Progenitor cell of endocrine pancreas (in vitro differentiated cells): ENCODE measurements around the gene LMAN2. TPM values are rescaled to one million over a fixed set of nuclear protein-coding genes. Genes with fewer than 3 reads are reported as not detected.
"Not testable (repeated sequence)": the region's sequence is repeated elsewhere in the genome, so short reads cannot be mapped to it uniquely, and the experiment has no call there.

Experiments
- DNase-seq: peaks from one replicate; pipeline ENCODE4 v3.0.0; 2021; ENCODE audit warnings: low spot score; ENCODE audit not compliant: unreplicated experiment
- H3K27ac Mint-ChIP-seq: 2 replicates; pipeline ENCODE4 v1.8.0; 2021; ENCODE audit warnings: mild to moderate bottlenecking, moderate library complexity, mixed read lengths
- H3K27me3 Mint-ChIP-seq: 2 replicates; pipeline ENCODE4 v1.8.0; 2021; ENCODE audit warnings: mixed read lengths
- H3K36me3 Mint-ChIP-seq: 2 replicates; pipeline ENCODE4 v1.8.0; 2022; ENCODE audit warnings: mixed read lengths; ENCODE audit not compliant: insufficient read depth
- H3K4me1 Mint-ChIP-seq: 2 replicates; pipeline ENCODE4 v1.8.0; 2021; ENCODE audit warnings: low read depth, mixed read lengths
- H3K4me3 Mint-ChIP-seq: 2 replicates; pipeline ENCODE4 v1.8.0; 2021; ENCODE audit warnings: low read depth, mild to moderate bottlenecking, moderate library complexity, mixed read lengths
- H3K9me3 Mint-ChIP-seq: 2 replicates; pipeline ENCODE4 v1.8.0; 2021; ENCODE audit warnings: low read depth, mixed read lengths
- total RNA-seq: library from RNA; stranded (reverse); gene quantifications from 2 replicates; pipeline ENCODE4 v1.2.1, GENCODE V29; 2021
- TF ChIP-seq, protein P1 (sequence below): fragments of 200-600 bp; sonication (generic); IDR thresholded peaks from one replicate; pipeline ENCODE4 v1.5.0; 2021; ENCODE audit warnings: antibody characterized with exemption, mild to moderate bottlenecking; ENCODE audit not compliant: unreplicated experiment

LMAN2 gene
- total RNA-seq, 1 donor from 2014 or later: 111 TPM

DNA sequence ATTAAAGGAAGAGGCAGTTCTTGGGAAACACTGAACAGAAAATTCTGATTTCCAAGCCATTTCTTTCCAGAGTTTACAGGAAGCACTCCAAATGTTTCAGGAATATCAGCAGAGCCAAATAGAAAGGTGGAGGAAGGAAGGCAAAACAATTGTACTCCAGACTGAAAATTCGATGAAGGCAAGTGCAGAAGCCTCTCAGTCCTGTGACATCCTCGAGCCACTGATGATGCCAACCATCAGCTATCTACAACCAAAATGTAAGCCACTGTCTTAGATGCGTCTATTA, 2.2 kb downstream of the LMAN2 start:
- DNase-seq: no peak
- H3K4me1 Mint-ChIP-seq: peaks cover 20% of the 10 kb centered on the region
- peaks cover 2% of the 10 kb centered on the region for H3K27me3 Mint-ChIP-seq
- peak overlapping the region; percentile 25 for H3K4me3 Mint-ChIP-seq
- H3K36me3 Mint-ChIP-seq: peaks cover 2% of the 10 kb centered on the region
- H3K9me3 Mint-ChIP-seq: no peaks in the 10 kb centered on the region
- no peak overlapping the region for H3K27ac Mint-ChIP-seq
- TF ChIP-seq, protein P1, sequence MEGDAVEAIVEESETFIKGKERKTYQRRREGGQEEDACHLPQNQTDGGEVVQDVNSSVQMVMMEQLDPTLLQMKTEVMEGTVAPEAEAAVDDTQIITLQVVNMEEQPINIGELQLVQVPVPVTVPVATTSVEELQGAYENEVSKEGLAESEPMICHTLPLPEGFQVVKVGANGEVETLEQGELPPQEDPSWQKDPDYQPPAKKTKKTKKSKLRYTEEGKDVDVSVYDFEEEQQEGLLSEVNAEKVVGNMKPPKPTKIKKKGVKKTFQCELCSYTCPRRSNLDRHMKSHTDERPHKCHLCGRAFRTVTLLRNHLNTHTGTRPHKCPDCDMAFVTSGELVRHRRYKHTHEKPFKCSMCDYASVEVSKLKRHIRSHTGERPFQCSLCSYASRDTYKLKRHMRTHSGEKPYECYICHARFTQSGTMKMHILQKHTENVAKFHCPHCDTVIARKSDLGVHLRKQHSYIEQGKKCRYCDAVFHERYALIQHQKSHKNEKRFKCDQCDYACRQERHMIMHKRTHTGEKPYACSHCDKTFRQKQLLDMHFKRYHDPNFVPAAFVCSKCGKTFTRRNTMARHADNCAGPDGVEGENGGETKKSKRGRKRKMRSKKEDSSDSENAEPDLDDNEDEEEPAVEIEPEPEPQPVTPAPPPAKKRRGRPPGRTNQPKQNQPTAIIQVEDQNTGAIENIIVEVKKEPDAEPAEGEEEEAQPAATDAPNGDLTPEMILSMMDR: no peak

- Mint-ChIP-seq H3K4me3 (no peak overlapping the region), H3K27me3 (no peaks in the 10 kb centered on the region), H3K36me3 (peaks cover 6% of the 10 kb centered on the region), H3K4me1 (peaks cover 20% of the 10 kb centered on the region), H3K27ac (no peak overlapping the region), H3K9me3 (no peaks in the 10 kb centered on the region)
- TF ChIP-seq, protein P1: no peak
- DNase-seq: no peak
Measured at GRCh38 chr5:177347699-177348098, 3.8 kb downstream of the LMAN2 start.

- Mint-ChIP-seq H3K4me3 (no peak overlapping the region), H3K27ac (no peak overlapping the region), H3K36me3 (peaks cover 6% of the 10 kb centered on the region), H3K4me1 (peaks cover 18% of the 10 kb centered on the region), H3K27me3 (no peaks in the 10 kb centered on the region), H3K9me3 (no peaks in the 10 kb centered on the region)
- TF ChIP-seq, protein P1: no peak
- no peak for DNase-seq
Measured at GRCh38 chr5:177346820-177347219, 4.6 kb downstream of the LMAN2 start.

- peaks cover 13% of the 10 kb centered on the region for H3K36me3 Mint-ChIP-seq
- H3K9me3 Mint-ChIP-seq: no peaks in the 10 kb centered on the region
- H3K27ac Mint-ChIP-seq: no peak overlapping the region
- H3K27me3 Mint-ChIP-seq: no peaks in the 10 kb centered on the region
- peaks cover 9% of the 10 kb centered on the region for H3K4me1 Mint-ChIP-seq
- DNase-seq: no peak
- H3K4me3 Mint-ChIP-seq: no peak overlapping the region
- TF ChIP-seq, protein P1: no peak
Measured at GRCh38 chr5:177344891-177345290, 6.6 kb downstream of the LMAN2 start.

GRCh38 chr5:177343777-177344176, 7.7 kb downstream of the LMAN2 start:
- H3K9me3 Mint-ChIP-seq: no peaks in the 10 kb centered on the region
- no peaks in the 10 kb centered on the region for H3K27me3 Mint-ChIP-seq
- no peak for DNase-seq
- H3K27ac Mint-ChIP-seq: no peak overlapping the region
- peaks cover 15% of the 10 kb centered on the region for H3K36me3 Mint-ChIP-seq
- TF ChIP-seq, protein P1: no peak
- peaks cover 3% of the 10 kb centered on the region for H3K4me1 Mint-ChIP-seq
- H3K4me3 Mint-ChIP-seq: no peak overlapping the region

- H3K36me3 Mint-ChIP-seq: peaks cover 15% of the 10 kb centered on the region
- DNase-seq, H3K27me3 Mint-ChIP-seq, H3K4me1 Mint-ChIP-seq, H3K27ac Mint-ChIP-seq, H3K4me3 Mint-ChIP-seq, H3K9me3 Mint-ChIP-seq: not testable (repeated sequence)
Measured at GRCh38 chr5:177343000-177343399, 8.5 kb downstream of the LMAN2 start.
